Choroid plexus epithelial cell (primary cell): ENCODE results near the gene NECTIN1.

ENCODE experiments used
- DNase-seq: peaks from one replicate; pipeline ENCODE4 v3.0.0-alpha.2; 2010; ENCODE audit warnings: low read depth
- H3K4me3 ChIP-seq: 2 replicates; pipeline ENCODE4 v1.5.1; 2011; ENCODE audit warnings: low read depth, mild to moderate bottlenecking, control low read depth, low read length, moderate library complexity
- CTCF ChIP-seq: conservative IDR thresholded peaks from 2 replicates; pipeline ENCODE4 v1.5.1; 2011; ENCODE audit warnings: low read depth, mild to moderate bottlenecking, control low read depth, inconsistent platforms, low read length, moderate library complexity

The NECTIN1 gene

DNA sequence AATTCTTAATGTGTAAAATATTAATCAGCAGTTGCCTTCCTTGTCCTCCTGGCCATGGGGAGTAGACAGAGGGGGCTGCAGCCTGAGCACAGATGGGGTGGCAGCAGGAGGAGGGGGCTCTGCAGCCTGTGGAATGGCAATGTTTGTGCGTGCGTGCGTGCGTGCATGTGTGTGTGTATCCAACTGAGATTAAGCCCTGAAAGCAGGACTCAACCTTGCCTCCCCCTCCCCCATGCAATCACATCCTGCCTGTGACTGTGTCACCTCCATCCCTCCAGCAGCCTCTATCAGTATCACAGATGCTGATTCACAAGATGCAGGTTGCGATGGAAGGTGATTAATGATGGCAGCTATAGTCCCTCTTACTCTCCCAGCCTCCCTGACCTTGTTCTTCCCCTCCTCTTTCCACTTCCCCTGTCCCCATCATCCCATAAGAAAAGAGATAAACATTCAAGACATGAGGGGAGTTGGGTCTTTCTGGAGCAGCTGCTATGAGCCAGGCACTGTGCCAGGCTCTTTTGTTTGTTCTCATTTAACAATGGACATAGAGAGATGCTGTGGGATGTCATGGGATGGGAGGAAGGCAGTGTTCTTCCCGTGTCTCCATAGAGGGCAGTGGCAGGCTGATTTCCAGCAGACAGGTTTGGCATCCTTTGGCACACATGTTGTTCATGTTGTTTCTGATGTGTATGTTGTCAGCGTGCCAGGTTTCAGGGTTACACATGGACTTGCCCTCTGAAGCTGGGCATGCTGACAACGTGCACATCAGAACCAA is 43.8 kb upstream of the NECTIN1 start:
- TF ChIP-seq CTCF: no peak
- DNase-seq: no peak
- H3K4me3 ChIP-seq: no peak overlapping the region

- TF ChIP-seq CTCF: no peak
- no peak for DNase-seq
- H3K4me3 ChIP-seq: no peak overlapping the region
Measured at GRCh38 chr11:119772076-119772475, 43.1 kb upstream of the NECTIN1 start.

GRCh38 chr11:119771172-119771770 is 42.3 kb upstream of the NECTIN1 start:
- DNase-seq: no peak
- H3K4me3 ChIP-seq: no peak overlapping the region
- no peak for TF ChIP-seq CTCF

DNA sequence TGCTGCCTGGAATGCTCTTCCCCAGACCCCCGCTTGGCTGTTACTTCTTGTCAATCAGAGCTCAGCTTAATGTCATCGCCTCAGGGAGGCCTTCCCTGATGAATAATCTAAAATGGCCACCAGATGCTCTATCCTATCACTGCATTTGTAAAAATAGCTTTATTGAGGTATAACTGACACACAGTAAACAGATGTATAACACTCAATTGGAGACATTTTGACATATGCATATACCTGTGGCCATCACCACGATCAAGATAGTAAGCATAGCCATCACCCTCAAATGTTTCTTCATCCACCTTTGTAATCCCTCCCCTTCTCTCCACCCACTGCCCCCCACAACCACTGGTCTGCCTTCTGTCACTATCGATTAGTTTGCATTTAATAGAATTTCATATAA is 36.6 kb upstream of the NECTIN1 start:
- no peak for TF ChIP-seq CTCF
- no peak overlapping the region for H3K4me3 ChIP-seq
- no peak for DNase-seq

GRCh38 chr11:119764108-119764868 is 35.3 kb upstream of the NECTIN1 start:
- no peak for TF ChIP-seq CTCF
- H3K4me3 ChIP-seq: no peak overlapping the region
- DNase-seq: peak; percentile 77

- no peak overlapping the region for H3K4me3 ChIP-seq
- DNase-seq: peak; percentile 42
- no peak for TF ChIP-seq CTCF
Measured at GRCh38 chr11:119763071-119763728, 34.2 kb upstream of the NECTIN1 start.
